ENCODE results near the gene ZPBP2. TPM values are rescaled to one million over a fixed set of nuclear protein-coding genes. Genes with fewer than 3 reads are reported as not detected.

ZPBP2 gene
- total and polyA plus RNA-seq, 2 of the 13 experiments (the other 11 are each of a cell fraction or from before 2014, with no cell fraction given) = not detected

DNA sequence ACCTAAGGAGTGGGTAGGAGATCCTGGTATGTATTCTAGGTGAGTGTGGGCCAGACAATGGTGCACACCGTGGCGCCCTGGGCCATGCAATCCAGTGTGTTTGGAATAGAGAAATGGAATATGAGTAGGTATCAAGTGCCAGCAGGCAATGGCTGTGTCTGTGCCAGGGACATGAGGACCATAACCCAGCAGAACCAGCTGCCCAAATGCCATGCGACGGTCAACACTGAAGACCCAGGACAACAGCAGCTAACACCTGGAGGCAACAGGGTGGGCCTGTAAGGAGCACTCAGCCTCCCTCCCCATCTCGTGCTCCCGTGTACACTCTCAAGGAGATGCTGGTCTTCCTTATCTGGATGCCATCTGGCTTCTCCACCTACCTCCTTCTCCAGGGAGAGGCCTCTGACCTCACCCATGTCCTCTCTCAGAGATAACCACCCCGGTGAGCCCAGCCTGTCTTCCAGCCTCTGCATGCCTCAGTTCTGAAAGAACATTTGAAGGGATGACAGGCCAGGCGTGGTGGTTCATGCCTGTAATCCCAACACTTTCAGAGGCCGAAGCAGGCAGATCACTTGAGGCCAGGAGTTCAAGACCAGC is 51.2 kb downstream of the ZPBP2 start (continued):
- TF ChIP-seq ATF7-NPFF (CRISPR knock-in tag; IDR thresholded peaks at IDR 0.05; ENCODE audit: low read depth) (no peak), EED (CRISPR knock-in tag; IDR thresholded peaks at IDR 0.05) (peak; percentile 41; the same call in 1 of the 2 replicates), RAD21 (CRISPR knock-in tag; IDR thresholded peaks at IDR 0.05) (no peak), AGO2 (optimal IDR thresholded peaks at IDR 0.05; ENCODE audit: low read depth, low read length) (peak; percentile 22), AKAP8 (CRISPR knock-in tag; IDR thresholded peaks at IDR 0.05) (peak; percentile 96), ZNF792 (CRISPR knock-in tag; IDR thresholded peaks at IDR 0.05) (0 out of 2 replicates have a peak, but pooled peaks have one; percentile 24), POLR2A (IDR thresholded peaks at IDR 0.05; ENCODE audit: insufficient read depth in 1 of 2, low read depth in 2 of 2, low read length in 2 of 2) (peak in 1 of 2 experiments; percentile 52; a peak in 1 of 4 replicates), CREM (IDR thresholded peaks at IDR 0.05) (no peak), CREM (CRISPR knock-in tag; IDR thresholded peaks at IDR 0.05) (no peak), MLLT10 (CRISPR knock-in tag; IDR thresholded peaks at IDR 0.05) (no peak), ZSCAN20 (CRISPR knock-in tag; IDR thresholded peaks at IDR 0.05; ENCODE audit: borderline replicate concordance) (no peak), SMARCE1 (IDR thresholded peaks at IDR 0.05; ENCODE audit: borderline replicate concordance) (no peak), ZNF670 (CRISPR knock-in tag; IDR thresholded peaks at IDR 0.05; ENCODE audit: borderline replicate concordance) (no peak), GLI4 (CRISPR knock-in tag; IDR thresholded peaks at IDR 0.05; ENCODE audit: borderline replicate concordance) (no peak), SP1 (IDR thresholded peaks at IDR 0.05) (no peak), SP1 (CRISPR knock-in tag; IDR thresholded peaks at IDR 0.05) (peak; percentile 17; the same call in 1 of the 2 replicates), ZNF460 (CRISPR knock-in tag; IDR thresholded peaks at IDR 0.05; ENCODE audit: borderline replicate concordance) (0 out of 2 replicates have a peak, but pooled peaks have one; percentile 1)
- TF ChIP-seq, protein P1, sequence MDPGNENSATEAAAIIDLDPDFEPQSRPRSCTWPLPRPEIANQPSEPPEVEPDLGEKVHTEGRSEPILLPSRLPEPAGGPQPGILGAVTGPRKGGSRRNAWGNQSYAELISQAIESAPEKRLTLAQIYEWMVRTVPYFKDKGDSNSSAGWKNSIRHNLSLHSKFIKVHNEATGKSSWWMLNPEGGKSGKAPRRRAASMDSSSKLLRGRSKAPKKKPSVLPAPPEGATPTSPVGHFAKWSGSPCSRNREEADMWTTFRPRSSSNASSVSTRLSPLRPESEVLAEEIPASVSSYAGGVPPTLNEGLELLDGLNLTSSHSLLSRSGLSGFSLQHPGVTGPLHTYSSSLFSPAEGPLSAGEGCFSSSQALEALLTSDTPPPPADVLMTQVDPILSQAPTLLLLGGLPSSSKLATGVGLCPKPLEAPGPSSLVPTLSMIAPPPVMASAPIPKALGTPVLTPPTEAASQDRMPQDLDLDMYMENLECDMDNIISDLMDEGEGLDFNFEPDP (CRISPR knock-in tag; conservative IDR thresholded peaks at IDR 0.05) = 0 out of 2 replicates have a peak, but pooled peaks have one; percentile 27
